ENCODE measurements around the gene AHI1. TPM values are rescaled to one million over a fixed set of nuclear protein-coding genes. Genes with fewer than 3 reads are reported as not detected.

AHI1 gene
- total and polyA plus RNA-seq, 2 donors from 2014 or later = 9.1 to 28.5 TPM

DNA sequence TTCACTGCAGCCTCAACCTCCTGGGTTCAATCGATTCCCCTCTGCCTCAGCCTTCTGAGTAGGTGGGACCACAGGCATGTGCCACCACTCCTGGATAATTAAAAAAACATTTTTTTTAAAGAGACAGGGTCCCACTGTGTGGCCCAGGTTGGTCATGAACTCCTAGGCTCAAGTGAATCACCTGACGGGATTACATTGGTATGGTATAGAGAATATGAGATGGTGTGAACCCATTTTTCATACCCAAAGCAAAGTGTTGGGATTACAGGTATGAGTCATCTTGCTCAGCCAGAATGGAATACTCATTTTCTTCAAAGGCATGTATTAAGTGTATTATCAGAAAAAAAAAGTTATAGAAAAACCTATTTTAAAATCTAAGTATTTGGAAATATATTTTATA is 114.2 kb downstream of the AHI1 start:
- no peak for TF ChIP-seq CTCF (IDR thresholded peaks at IDR 0.05; ENCODE audit: borderline replicate concordance, extremely low read depth, insufficient read depth)

DNA sequence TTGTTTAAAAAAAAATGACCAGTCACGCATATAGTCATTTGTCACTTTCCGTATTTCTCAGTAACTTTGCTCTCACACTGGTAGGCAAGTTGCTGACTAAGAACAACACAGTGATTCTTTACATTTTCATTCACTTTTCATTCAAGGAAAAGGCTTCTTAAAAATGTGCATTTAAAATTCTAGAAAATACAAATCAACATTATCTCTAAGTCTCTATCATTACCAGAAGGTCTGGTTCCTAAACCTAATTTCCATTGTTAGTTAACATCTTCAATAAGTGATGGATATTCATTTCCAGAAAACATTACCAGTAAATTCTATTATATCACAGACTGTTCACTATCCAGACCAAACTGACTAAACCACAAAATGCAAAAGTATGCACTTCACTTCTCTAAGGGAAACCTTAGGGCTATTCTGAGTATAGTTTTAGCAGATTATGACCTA is 115.3 kb downstream of the AHI1 start:
- H3K4me3 ChIP-seq (ENCODE audit: low read length in 3 of 3) = no peak overlapping the region

More for the DNA sequence above, 114.2 kb downstream of the AHI1 start:
- Histone ChIP-seq H3K4me1 (ENCODE audit: control insufficient read depth in 2 of 3, insufficient read depth in 2 of 3, low read depth in 1 of 3, low read length in 3 of 3) (no peaks in the 10 kb centered on the region), H3K36me3 (ENCODE audit: control insufficient read depth in 2 of 3, insufficient read depth in 3 of 3, low read length in 3 of 3) (no peaks in the 10 kb centered on the region), H3K27ac (ENCODE audit: low read depth in 2 of 2, low read length in 2 of 2) (no peak overlapping the region), H3K9me3 (ENCODE audit: control insufficient read depth in 2 of 3, insufficient read depth in 1 of 3, low read length in 3 of 3) (no peaks in the 10 kb centered on the region), H3K9ac (ENCODE audit: low read length in 3 of 3) (no peak overlapping the region), H3K27me3 (ENCODE audit: control insufficient read depth, insufficient read depth, low read length) (no peaks in the 10 kb centered on the region), H3K4me3 (ENCODE audit: low read length in 3 of 3) (no peak overlapping the region)
- no peak for FAIRE-seq
- DNase-seq = no peak
- intact Hi-C loops (cut with DNase I) = no loop called here

DNA sequence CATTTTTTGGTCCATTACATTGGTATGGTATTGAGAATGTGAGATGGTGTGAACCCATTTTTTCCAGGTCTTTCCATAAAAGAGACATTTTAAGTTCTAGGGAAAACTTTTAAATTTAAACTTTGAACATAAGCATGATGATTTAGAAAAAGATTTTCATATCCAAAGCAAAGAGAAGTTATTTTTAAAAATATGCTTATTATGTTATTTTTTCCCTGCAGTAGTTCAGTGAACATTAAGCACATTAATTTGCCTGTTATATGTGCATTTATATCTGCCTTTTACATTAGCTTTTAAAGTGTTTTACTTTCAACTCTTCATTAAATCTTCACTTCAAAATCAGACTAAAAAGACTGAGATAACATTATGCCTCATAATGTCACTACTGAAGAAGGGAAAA is 116.7 kb downstream of the AHI1 start:
- H3K4me3 ChIP-seq (ENCODE audit: low read length in 3 of 3) = no peak overlapping the region
- DNase-seq (no peak), FAIRE-seq (no peak)
- no peaks in the 10 kb centered on the region for H3K4me1 ChIP-seq (ENCODE audit: control insufficient read depth in 2 of 3, insufficient read depth in 2 of 3, low read depth in 1 of 3, low read length in 3 of 3)
- TF ChIP-seq CTCF (IDR thresholded peaks at IDR 0.05; ENCODE audit: borderline replicate concordance, extremely low read depth, insufficient read depth) = no peak
- no peak overlapping the region for H3K27ac ChIP-seq (ENCODE audit: low read depth in 2 of 2, low read length in 2 of 2)
- H3K27me3 ChIP-seq (ENCODE audit: control insufficient read depth, insufficient read depth, low read length) = no peaks in the 10 kb centered on the region
- H3K9me3 ChIP-seq (ENCODE audit: control insufficient read depth in 2 of 3, insufficient read depth in 1 of 3, low read length in 3 of 3) = no peaks in the 10 kb centered on the region
- intact Hi-C loops (cut with DNase I) = no loop called here
- H3K36me3 ChIP-seq (ENCODE audit: control insufficient read depth in 2 of 3, insufficient read depth in 3 of 3, low read length in 3 of 3) = no peaks in the 10 kb centered on the region
- no peak overlapping the region for H3K9ac ChIP-seq (ENCODE audit: low read length in 3 of 3)

More for the DNA sequence above, 115.3 kb downstream of the AHI1 start:
- no peak for DNase-seq
- intact Hi-C loops (cut with DNase I) = no loop called here
- no peak for FAIRE-seq
- Histone ChIP-seq H3K9me3 (ENCODE audit: control insufficient read depth in 2 of 3, insufficient read depth in 1 of 3, low read length in 3 of 3) (no peaks in the 10 kb centered on the region), H3K27ac (ENCODE audit: low read depth in 2 of 2, low read length in 2 of 2) (no peak overlapping the region), H3K9ac (ENCODE audit: low read length in 3 of 3) (no peak overlapping the region), H3K27me3 (ENCODE audit: control insufficient read depth, insufficient read depth, low read length) (no peaks in the 10 kb centered on the region), H3K4me1 (ENCODE audit: control insufficient read depth in 2 of 3, insufficient read depth in 2 of 3, low read depth in 1 of 3, low read length in 3 of 3) (no peaks in the 10 kb centered on the region), H3K36me3 (ENCODE audit: control insufficient read depth in 2 of 3, insufficient read depth in 3 of 3, low read length in 3 of 3) (no peaks in the 10 kb centered on the region)
- TF ChIP-seq CTCF (IDR thresholded peaks at IDR 0.05; ENCODE audit: borderline replicate concordance, extremely low read depth, insufficient read depth) = no peak

- H3K27ac ChIP-seq (ENCODE audit: low read depth in 2 of 2, low read length in 2 of 2) = no peak overlapping the region
- DNase-seq (no peak), FAIRE-seq (no peak)
- no peaks in the 10 kb centered on the region for H3K36me3 ChIP-seq (ENCODE audit: control insufficient read depth in 2 of 3, insufficient read depth in 3 of 3, low read length in 3 of 3)
- H3K4me3 ChIP-seq (ENCODE audit: low read length in 3 of 3) = no peak overlapping the region
- no peaks in the 10 kb centered on the region for H3K9me3 ChIP-seq (ENCODE audit: control insufficient read depth in 2 of 3, insufficient read depth in 1 of 3, low read length in 3 of 3)
- no peaks in the 10 kb centered on the region for H3K27me3 ChIP-seq (ENCODE audit: control insufficient read depth, insufficient read depth, low read length)
- no peak for TF ChIP-seq CTCF (IDR thresholded peaks at IDR 0.05; ENCODE audit: borderline replicate concordance, extremely low read depth, insufficient read depth)
- intact Hi-C loops (cut with DNase I) = no loop called here
- H3K4me1 ChIP-seq (ENCODE audit: control insufficient read depth in 2 of 3, insufficient read depth in 2 of 3, low read depth in 1 of 3, low read length in 3 of 3) = no peaks in the 10 kb centered on the region
- no peak overlapping the region for H3K9ac ChIP-seq (ENCODE audit: low read length in 3 of 3)
These were observed 117.9 kb downstream of the AHI1 start for GRCh38 chr6:135379647-135380046.
